Fibroblast of mammary gland (primary cell): ENCODE data around the gene EEF2K.

Source experiments
- DNase-seq: peaks from one replicate; pipeline ENCODE4 v3.0.0-alpha.2; 2010; ENCODE audit warnings: low read depth
- H3K4me3 ChIP-seq: 2 replicates; pipeline ENCODE4 v1.5.1; 2011; ENCODE audit warnings: low read depth, mild to moderate bottlenecking, low read length, moderate library complexity; ENCODE audit not compliant: control insufficient read depth
- TF ChIP-seq, protein P1 (sequence below): conservative IDR thresholded peaks from 2 replicates; pipeline ENCODE4 v1.5.1; 2011; ENCODE audit warnings: low read depth, low read length, inconsistent platforms; ENCODE audit not compliant: control insufficient read depth, insufficient read depth

Gene EEF2K

DNA sequence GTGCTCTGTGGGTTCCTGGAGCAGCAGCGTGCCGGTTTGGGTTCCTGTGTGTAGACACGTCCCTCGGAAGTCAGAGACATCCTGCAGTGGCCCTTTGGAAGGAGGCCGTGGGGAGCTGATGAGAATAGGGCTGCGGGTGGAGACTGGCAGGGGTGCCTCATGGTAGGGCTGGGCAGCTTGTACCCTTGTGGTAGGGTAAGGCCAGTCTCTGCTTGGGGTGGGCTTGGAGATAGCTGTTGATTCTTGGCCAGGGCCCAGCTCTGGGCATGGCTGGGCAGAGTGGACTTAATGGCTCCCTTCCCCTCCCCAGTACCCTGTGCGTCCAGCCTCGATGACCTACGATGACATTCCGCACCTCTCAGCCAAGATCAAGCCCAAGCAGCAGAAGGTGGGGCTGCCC lies 101.8 kb downstream of the EEF2K start:
- TF ChIP-seq, protein P1, sequence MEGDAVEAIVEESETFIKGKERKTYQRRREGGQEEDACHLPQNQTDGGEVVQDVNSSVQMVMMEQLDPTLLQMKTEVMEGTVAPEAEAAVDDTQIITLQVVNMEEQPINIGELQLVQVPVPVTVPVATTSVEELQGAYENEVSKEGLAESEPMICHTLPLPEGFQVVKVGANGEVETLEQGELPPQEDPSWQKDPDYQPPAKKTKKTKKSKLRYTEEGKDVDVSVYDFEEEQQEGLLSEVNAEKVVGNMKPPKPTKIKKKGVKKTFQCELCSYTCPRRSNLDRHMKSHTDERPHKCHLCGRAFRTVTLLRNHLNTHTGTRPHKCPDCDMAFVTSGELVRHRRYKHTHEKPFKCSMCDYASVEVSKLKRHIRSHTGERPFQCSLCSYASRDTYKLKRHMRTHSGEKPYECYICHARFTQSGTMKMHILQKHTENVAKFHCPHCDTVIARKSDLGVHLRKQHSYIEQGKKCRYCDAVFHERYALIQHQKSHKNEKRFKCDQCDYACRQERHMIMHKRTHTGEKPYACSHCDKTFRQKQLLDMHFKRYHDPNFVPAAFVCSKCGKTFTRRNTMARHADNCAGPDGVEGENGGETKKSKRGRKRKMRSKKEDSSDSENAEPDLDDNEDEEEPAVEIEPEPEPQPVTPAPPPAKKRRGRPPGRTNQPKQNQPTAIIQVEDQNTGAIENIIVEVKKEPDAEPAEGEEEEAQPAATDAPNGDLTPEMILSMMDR = no peak
- DNase-seq = no peak
- no peak overlapping the region for H3K4me3 ChIP-seq

DNA sequence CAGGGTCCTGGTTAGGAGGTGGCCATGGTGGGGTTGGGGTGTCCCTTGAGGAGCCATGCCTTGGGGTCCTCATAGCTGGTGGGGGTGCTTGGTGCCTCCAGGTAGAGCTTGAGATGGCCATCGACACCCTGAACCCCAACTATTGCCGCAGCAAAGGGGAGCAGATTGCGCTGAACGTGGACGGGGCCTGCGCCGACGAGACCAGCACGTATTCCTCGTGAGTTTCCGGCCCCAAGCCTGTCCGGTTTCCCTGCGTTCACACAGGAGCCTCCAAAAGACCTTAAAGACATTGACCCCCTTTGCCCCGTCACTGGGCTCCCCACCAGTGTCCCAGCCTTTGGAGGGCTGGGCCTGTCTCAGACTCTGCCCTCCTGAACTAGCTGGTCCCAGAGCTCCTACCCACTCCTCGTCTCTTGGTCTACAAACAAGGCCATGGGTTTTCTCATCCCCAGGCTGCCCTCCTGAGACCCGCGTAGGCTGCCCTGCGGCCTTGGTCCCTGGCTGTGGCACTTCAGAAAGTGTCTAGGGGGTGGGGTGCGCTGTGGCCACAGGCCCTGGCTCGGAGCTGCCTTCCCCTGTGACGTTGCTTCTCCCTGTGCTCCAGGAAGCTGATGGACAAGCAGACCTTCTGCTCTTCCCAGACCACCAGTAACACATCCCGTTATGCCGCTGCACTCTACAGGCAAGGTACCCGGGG lies 102.9 kb downstream of the EEF2K start:
- TF ChIP-seq, protein P1 = no peak
- DNase-seq = no peak

DNA sequence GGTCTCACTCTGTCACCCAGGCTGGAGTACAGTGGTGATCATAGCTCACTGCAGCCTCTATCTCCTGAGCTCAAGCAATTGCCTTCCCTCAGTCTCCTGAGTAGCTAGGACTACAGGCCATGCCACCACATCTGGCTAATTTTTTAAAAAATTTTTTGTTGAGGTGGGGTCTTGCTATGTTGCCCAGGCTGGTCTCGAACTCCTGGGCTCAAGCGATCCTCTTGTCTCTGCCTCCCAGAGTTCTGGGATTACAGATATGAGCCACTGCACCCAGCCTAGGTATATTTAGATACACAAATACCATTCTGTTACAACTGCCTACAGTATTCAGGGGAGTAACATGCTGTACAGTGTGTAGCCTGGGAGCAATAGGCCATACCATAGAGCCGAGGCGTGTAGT lies 105.4 kb downstream of the EEF2K start:
- TF ChIP-seq, protein P1 = no peak
- no peak overlapping the region for H3K4me3 ChIP-seq
- no peak for DNase-seq

More for the DNA sequence above, 102.9 kb downstream of the EEF2K start:
- H3K4me3 ChIP-seq = no peak overlapping the region

DNA sequence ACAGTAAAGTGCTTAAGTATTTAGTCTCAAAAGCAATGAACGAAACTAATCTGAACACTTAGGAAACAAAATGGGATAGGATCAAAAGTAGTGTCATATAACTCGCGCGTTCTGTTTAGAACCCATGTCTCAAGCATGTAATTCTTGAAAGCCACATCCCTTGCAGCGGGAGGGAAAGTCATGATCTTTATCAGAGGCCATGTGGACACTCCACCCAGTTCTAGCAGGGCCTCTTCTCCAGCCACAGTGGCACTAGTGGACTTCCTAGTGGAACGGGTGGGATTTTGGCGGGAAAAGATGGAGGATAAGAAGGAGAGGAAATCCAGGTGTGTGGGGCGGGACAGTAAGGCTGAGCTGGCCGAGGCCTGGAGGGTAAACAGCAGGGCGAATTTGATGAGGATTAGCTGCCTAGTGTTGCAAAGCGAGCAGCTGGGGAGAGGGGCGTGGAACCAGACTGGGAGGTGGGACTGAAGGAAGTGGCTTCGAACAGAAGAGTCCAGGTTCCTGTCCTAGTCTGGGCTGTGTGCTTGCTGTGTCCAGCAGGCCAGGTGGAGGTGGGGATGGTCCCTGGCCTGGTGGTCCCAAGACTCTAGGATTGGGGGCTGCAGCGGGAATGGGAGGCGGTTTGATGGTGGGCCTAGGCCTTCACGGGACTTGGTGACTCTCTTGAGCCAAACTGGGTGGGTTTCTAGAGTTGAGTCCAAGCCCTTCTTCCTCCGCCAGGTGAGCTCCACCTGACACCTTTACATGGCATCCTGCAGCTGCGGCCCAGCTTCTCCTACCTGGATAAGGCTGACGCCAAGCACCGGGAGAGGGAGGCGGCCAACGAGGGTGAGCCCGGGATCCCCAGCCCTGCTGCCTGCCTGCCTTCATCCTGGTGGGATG lies 107.1 kb downstream of the EEF2K start:
- no peak overlapping the region for H3K4me3 ChIP-seq
- no peak for DNase-seq
- TF ChIP-seq, protein P1 = no peak

DNA sequence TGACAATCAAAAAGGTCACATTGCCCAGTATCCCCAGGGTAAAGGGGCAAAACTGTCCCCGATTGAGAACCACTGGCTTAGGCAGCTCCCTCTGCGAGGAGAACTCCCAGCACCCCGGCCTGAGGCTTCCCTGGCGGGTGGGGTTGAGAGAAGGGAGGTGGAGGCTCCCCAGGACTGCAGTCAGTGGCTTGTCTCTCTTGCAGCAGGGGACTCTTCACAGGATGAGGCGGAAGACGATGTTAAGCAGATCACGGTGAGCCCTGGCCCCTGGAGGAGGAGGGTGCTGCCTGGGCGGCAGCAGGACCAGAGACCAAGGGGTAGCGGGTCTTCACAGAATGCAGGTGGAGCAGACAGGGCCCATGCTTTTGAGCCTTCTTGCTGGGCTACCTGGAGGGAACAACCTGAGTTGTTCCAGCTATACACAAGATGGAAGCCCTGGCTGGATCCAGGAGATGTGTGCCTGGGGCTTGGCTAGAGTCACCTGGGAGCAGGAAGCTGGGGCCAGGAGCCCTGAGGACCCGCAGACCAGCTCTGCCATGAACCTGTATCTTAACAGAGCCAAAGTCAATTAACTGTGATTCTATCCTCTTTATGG lies 107.9 kb downstream of the EEF2K start:
- no peak overlapping the region for H3K4me3 ChIP-seq
- TF ChIP-seq, protein P1 = no peak
- no peak for DNase-seq

DNA sequence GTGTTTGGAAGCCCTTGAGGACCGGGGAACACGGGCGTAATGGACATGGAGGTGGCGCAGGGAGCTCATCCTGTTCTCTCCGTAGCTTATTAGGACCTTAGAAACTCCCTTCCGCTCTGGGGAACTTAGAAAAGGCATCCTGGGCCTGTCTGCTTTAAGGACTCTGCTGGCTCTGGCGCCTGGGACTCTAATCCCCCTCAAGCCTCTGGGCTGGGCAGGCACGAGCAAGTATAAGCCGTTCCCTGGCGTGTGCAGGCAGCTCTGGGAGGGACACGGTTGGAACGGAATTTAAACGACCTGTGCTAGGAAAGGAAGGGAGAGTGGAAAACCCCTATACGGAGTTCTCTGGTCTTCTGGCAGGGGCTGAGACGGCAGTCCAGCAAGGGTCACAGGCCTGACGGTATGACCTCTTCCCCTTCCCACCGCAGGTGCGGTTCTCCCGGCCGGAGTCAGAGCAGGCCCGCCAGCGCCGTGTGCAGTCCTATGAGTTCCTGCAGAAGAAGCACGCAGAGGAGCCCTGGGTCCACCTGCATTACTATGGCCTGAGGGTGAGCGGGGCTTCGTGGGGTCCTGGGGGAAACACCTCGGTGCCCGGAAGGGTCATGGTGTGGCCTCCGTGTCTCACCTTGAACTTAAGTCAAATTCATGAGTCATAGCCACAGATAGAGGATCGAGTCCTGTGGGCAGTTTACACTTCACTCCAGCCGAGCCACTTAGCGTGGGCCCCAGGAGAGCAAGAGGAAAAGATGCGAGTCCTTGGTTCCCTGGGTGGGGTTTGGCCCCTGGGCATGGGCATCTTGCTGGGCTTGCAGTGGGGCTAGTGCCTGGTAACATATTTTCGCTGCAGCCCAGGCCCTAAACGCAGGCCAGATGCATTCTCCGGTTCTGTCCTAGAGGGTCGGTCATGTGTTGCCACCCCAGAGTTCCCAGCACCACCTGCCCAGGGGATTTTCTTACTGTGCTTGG lies 108.9 kb downstream of the EEF2K start:
- TF ChIP-seq, protein P1 = no peak
- DNase-seq = no peak
- H3K4me3 ChIP-seq = no peak overlapping the region
